ENCODE results near the gene NIPSNAP3A.

The NIPSNAP3A gene

GRCh38 chr9:104774831-104775573, 27.5 kb downstream of the NIPSNAP3A start:
- DNase-seq = no peak

DNA sequence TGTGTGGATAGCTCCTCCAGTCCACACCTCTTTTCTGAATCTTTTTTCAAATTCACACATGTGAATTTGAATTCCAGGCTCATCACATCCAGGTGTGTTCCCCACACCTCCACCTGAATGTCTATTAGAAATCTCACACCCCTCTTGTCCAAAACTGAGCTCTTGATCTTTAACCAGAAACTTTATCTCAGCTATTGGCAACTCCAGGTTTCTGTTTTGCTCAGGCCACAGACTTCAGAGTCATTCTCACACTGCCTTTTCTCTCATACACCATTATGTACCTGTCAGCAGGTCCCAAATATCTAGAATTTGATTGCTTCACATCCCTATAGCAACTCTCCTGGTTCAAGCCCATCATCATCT, 28.1 kb downstream of the NIPSNAP3A start:
- no peak for DNase-seq

- DNase-seq = no peak
Measured at GRCh38 chr9:104775976-104776375, 28.5 kb downstream of the NIPSNAP3A start.

DNA sequence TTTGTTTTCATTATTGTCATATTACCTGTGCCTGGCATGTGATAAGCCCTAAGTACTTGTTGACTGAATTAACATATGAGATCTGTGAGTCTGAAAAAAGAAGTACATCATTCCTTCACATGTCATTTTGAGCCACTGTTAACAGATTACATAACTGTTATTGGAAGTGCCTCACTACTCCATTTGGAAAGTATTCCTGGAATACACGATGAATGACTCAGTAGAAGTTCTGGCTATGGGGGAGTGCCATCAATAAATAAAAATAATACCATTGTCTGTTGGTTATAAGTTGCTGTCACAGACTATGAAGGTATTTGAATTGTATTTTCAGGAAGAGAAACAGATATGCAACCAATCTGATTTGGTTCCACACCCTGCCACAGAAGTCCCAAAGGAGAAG, 29.3 kb downstream of the NIPSNAP3A start:
- DNase-seq = no peak

GRCh38 chr9:104778802-104779201, 31.3 kb downstream of the NIPSNAP3A start:
- DNase-seq = no peak

- no peak for DNase-seq
Measured at GRCh38 chr9:104779334-104779733, 31.9 kb downstream of the NIPSNAP3A start.

DNA sequence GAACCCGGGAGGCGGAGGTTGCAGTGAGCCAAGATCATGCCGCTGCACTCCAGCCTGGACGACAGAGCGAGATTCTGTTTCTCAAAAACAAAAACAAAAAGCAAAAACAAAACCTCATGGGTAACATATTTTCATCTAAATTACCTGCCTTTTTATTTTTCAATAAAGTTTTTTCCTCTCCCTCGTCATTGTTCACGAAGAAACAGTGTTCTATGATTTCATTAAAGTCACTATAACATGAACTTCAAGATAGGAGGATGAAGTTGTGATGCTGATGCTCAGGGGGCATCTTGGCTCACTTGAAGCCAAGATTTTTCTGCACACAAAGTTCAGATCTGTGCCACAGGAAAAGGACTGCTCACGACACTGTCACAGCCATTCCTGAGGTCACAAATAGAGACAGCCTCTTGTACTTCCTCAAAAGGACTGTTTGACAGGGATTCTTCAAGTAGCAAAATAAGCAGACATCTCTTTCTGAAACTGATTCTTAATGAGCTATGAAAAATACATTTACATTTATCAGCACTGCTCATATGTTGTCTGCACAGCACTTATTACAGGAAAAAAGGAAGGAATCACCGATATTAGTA, 32.6 kb downstream of the NIPSNAP3A start:
- DNase-seq = no peak

DNA sequence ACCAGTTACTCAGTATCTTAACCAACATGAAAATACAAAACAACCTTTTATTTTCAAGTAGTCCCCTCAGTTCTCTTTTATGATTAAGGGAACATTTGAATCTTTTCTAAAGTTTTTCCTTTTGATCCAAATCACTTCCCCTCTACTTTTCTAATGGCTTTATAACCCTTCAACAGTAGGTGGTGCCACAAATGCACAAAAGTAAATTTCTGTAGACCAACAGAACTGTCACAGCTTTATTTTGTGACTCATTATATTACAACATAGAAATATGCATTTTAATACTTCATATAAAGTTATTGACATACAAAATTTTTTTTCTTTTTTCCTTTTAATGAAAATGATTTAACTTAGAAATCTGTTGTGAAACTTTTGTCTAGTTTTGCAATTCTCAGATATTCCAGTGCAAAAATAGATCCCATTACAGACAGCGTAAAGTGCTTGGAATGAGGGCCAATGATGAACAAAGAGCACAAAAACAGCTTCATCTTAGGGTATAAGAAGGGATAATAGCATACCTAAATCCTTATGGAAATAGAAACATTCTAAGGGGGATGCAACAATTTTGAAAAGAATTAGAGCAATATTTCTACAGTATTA, 33.4 kb downstream of the NIPSNAP3A start:
- DNase-seq = no peak

- no peak for DNase-seq
Measured at GRCh38 chr9:104783588-104783987, 36.1 kb downstream of the NIPSNAP3A start.

- no peak for DNase-seq
Measured at GRCh38 chr9:104784098-104784497, 36.6 kb downstream of the NIPSNAP3A start.

GRCh38 chr9:104786293-104786692, 38.8 kb downstream of the NIPSNAP3A start:
- no peak for DNase-seq

- DNase-seq = no peak
Measured at GRCh38 chr9:104787306-104788015, 40.0 kb downstream of the NIPSNAP3A start.

GRCh38 chr9:104788251-104788650, 40.8 kb downstream of the NIPSNAP3A start:
- no peak for DNase-seq

DNA sequence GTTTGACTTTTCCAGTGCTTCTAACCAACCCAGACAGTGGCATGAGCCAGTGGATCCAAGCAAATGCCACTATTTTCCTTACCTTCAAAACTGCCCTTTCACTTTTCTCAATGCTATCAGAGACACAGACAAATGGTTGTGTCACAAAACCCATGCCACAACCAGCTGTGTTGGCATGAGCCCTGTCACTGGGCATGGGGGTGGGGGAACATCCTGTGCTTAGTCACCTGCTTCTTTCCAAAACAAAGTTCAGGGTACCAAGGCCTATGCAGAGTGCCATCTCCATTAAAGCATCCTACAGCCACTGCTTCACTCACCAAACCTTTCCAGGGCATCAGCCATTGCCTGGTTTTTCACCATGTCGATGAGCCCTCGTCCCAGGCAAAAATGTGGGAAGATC, 46.6 kb downstream of the NIPSNAP3A start:
- no peak for DNase-seq

DNA sequence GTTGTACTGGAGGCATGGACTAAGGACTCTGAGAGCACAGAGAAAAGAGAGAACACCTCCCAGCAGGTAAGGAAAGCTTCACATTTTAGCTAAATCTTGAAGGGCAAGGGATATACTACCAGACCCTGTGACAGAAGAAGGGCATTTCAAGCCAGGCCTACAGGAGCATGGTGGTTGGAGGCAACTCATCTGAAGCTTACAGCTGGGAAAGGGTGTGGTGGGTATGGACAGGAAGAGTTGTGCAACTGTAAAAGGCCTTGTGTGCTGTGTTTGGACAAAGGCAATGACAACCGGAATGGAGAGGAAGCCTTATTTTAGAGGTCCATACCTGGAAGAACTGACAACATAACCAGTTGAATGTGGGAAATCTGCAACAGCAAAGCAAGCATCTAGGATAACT, 47.6 kb downstream of the NIPSNAP3A start:
- DNase-seq = no peak

DNA sequence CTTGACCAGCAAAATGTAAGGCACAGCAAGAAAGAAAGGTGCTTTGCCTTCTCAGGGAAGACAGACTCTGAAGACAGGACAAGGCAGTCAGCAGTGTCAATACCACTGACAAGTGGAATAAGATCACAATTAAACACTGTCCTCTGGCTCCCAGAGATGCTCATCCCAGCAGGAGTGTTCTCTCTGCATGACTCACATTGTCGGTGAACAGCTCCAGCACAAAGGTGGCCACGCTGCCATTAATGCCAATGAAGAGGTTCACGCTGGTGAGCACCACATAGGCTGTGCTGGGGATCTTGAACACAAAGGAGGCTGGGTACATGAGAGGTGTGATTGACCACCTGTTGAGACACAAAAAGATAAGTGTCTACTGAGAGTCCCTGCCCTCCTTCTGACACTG, 48.4 kb downstream of the NIPSNAP3A start:
- DNase-seq = no peak

DNA sequence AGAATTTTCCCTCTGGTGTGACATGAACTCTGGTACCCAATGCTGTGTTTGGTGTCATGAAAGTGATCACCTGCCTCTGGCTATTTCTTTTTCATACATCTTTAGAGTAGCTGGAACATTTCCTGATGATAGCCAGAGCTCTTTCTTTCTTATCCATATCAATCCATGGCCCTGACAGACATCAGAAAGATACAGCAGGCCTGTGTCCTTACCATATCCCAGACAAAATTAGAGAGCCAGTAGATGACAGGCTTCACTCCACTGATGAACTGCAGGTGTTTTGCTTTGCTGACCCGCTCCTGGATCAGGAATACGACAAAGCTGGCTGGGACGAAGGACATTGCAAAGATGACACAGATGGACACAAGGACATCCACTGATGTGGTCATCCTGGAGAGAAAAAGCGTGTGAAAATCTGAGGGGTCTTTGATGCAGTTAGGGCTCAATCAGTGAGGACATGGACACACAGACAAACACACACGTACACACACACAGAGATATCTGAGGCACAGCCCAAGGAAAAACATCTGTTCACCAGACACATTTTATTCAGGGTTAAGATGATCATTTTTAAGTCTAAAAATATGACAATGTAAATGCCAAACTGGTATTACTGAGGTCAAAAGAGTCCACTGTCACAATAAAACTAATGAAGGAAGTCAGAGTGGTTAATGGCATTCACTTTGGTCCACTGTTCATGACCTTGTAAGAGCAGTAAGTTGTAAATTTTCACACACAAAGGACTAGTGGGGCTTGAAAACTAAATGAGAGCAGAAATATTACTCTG, 50.9 kb downstream of the NIPSNAP3A start:
- DNase-seq = no peak

GRCh38 chr9:104800068-104800785, 52.7 kb downstream of the NIPSNAP3A start:
- DNase-seq = no peak

GRCh38 chr9:104802110-104802509, 54.6 kb downstream of the NIPSNAP3A start:
- DNase-seq = no peak

DNA sequence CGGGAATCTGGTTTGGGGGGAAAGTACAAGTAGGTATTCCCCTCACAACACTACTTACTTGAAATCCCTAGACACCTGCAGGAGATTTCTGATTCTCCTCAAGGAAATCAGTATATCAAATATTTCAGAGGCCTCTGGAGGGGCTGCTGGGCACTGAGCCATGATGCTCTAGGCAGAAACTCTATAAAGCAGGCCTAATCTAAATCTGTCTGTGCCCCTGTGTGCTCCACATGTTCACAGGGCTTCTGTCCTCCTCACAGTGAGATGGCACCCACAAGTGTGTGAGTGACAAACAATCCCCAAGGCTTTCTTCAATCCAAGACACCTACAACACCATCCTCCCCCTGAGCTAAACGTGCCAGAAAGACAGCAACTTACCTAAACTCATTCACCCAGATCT, 55.4 kb downstream of the NIPSNAP3A start:
- no peak for DNase-seq

DNA sequence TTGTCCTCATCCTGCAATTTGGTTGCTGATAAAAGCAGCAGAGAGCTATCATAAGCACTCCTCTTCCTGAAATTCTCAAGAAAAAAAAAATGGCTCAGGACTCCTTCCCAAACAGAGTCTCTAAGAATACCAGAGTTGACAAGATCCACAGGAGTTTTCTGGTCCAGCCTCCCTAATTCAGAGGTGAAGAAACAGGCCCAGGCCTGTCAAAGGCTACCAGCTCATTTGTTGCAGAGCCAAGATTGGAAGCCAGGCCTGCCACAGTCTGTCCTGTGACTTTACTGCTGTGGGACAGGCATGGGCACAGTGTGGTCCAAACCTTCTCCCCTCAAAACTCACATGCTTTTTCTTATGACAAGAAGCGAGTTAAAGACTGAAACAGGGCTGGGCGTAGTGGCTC, 58.0 kb downstream of the NIPSNAP3A start:
- no peak for DNase-seq

DNA sequence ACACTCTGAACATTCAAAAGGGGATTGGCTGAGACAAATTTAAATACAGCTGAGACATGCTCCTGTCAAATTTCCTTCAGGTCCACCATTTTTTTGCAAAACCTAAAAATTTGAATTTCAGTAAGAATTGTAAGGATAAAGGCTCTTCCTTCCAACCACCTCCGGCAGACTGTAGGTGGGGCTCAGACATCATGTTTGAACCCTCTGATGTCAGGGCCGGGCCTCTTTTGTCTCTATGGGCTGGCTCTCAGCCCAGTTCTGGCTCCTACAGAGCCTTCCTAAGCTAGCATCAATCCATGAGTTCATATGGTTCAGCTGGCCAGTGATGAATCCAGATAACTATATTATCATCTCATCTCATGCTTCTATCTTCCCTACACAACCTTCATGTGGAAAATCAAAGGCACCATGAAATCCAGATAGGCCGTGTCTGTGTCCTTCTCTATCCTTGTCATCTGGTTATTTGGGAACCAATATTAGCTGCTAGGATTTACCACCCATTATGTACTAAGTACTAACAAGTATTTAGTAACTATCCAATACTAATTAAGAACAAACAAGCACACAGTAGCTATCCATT, 60.6 kb downstream of the NIPSNAP3A start:
- no peak for DNase-seq

Measured in amniotic stem cell (primary cell).